GM12865 (cell line): ENCODE results near the gene WDR1.

ENCODE experiments used
- DNase-seq: peaks from one replicate; pipeline ENCODE4 v3.0.0; 2010; ENCODE audit warnings: low read depth
- H3K4me3 ChIP-seq: 2 replicates; pipeline ENCODE4 v1.5.1; 2011; ENCODE audit warnings: mild to moderate bottlenecking, low read depth, low read length, control low read depth
- CTCF ChIP-seq: IDR thresholded peaks from 2 replicates; pipeline ENCODE4 v1.5.1; 2011; ENCODE audit warnings: low read length, control low read depth, low read depth, inconsistent platforms; ENCODE audit not compliant: insufficient read depth; ENCODE audit errors: missing control alignments

Gene WDR1

DNA sequence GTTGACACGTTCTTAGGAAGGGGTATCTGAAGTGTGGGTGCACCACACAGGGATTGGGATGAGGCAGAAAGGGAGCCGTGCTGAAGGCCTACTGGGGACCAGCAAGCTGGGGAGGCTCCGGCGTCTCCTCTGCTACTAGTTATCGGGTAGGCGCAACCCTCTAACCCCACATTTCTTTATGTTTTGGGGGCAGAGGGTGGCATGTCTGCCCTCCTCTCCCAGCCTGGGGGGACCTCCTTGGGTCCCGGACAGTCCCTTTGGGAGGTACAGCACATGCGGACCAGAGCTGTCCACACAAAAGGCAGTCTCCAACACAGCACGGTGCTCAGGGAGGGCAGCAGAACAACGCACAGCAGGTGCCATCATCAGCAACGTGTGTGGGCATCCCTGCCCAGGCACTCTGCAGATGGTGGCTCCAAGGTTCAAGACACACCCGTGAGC, 33.2 kb downstream of the WDR1 start:
- TF ChIP-seq CTCF, result no peak
- no peak overlapping the region for H3K4me3 ChIP-seq
- no peak for DNase-seq

DNA sequence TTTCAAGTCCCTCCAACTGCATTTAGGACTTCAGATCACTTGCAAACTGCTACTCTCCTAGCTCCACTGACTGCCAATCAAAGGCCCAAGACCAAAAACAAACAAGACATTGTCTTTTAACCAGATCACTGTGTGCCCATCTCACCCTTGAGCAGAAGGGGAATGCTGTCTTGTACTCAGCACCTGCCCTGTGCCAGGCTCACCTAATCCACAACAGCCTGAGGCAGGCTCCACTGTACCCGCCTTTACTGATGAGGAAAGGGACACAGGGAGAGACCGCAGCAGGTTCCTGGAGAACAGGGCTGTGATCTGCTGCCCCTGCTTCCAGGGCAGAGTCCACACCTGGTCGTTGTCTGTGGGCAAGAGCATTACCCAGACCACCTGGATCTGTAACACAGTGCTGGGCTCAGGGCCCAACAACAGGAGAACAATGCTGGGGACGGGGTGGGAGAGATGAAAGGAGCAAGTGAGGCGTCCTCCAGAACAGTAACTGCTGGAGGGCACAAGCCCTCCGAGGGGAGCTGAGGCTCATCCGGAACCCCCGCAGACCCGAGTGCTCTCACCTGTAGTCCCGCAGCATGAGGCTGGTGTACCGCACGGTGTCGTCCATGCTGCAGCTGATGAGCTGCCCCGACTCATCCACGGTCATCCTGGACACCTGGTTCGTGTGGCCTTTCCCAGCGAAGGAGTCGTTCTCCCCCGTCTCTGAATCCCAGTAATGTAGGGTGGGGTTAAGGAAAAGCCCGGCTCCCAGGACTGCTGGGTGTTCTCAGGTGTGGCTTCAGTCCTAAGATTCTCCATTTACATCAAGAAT, 33.9 kb downstream of the WDR1 start:
- no peak overlapping the region for H3K4me3 ChIP-seq
- TF ChIP-seq CTCF, result no peak
- DNase-seq, result no peak

- TF ChIP-seq CTCF, result no peak
- no peak for DNase-seq
- no peak overlapping the region for H3K4me3 ChIP-seq
Measured at GRCh38 chr4:10082047-10082446, 34.6 kb downstream of the WDR1 start.

GRCh38 chr4:10081218-10081606, 35.4 kb downstream of the WDR1 start:
- DNase-seq, result no peak
- TF ChIP-seq CTCF, result no peak
- H3K4me3 ChIP-seq, result no peak overlapping the region

- DNase-seq, result no peak
- TF ChIP-seq CTCF, result no peak
- H3K4me3 ChIP-seq, result no peak overlapping the region
Measured at GRCh38 chr4:10080589-10081217, 35.9 kb downstream of the WDR1 start.

- no peak for DNase-seq
- TF ChIP-seq CTCF, result no peak
- no peak overlapping the region for H3K4me3 ChIP-seq
Measured at GRCh38 chr4:10079912-10080588, 36.5 kb downstream of the WDR1 start.
